Measurements from ENCODE around the gene SCARB2.

GRCh38 chr4:76187152-76187551 is 26.5 kb downstream of the SCARB2 start:
- TF ChIP-seq RAD21 (IDR thresholded peaks at IDR 0.05) = peak; percentile 59 to 63
- no peak for TF ChIP-seq CTCF (IDR thresholded peaks at IDR 0.05; ENCODE audit: low read depth, low read length, missing input control)
- TF ChIP-seq SP1 (IDR thresholded peaks at IDR 0.05) = peak; percentile 81
- peak; percentile 91 for TF ChIP-seq YY1 (IDR thresholded peaks at IDR 0.05)
- TF ChIP-seq JUND (IDR thresholded peaks at IDR 0.05) = peak; percentile 53 to 68
- TF ChIP-seq, protein P1, sequence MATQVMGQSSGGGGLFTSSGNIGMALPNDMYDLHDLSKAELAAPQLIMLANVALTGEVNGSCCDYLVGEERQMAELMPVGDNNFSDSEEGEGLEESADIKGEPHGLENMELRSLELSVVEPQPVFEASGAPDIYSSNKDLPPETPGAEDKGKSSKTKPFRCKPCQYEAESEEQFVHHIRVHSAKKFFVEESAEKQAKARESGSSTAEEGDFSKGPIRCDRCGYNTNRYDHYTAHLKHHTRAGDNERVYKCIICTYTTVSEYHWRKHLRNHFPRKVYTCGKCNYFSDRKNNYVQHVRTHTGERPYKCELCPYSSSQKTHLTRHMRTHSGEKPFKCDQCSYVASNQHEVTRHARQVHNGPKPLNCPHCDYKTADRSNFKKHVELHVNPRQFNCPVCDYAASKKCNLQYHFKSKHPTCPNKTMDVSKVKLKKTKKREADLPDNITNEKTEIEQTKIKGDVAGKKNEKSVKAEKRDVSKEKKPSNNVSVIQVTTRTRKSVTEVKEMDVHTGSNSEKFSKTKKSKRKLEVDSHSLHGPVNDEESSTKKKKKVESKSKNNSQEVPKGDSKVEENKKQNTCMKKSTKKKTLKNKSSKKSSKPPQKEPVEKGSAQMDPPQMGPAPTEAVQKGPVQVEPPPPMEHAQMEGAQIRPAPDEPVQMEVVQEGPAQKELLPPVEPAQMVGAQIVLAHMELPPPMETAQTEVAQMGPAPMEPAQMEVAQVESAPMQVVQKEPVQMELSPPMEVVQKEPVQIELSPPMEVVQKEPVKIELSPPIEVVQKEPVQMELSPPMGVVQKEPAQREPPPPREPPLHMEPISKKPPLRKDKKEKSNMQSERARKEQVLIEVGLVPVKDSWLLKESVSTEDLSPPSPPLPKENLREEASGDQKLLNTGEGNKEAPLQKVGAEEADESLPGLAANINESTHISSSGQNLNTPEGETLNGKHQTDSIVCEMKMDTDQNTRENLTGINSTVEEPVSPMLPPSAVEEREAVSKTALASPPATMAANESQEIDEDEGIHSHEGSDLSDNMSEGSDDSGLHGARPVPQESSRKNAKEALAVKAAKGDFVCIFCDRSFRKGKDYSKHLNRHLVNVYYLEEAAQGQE (IDR thresholded peaks at IDR 0.05) = peak; percentile 87
- peak; percentile 30 for TF ChIP-seq TAF1 (conservative IDR thresholded peaks at IDR 0.05)

All from liver (tissue), 3 donors.